ENCODE measurements around the gene GALNT10.

The GALNT10 gene

GRCh38 chr5:154365823-154366222, 175.3 kb downstream of the GALNT10 start:
- Histone ChIP-seq H3K27me3 (ENCODE audit: control insufficient read depth, insufficient read depth, low read length) (no peaks in the 10 kb centered on the region), H3K9ac (ENCODE audit: low read length) (no peak overlapping the region), H3K4me3 (ENCODE audit: low read length) (no peak overlapping the region), H3K9me3 (ENCODE audit: control insufficient read depth, low read length) (no peaks in the 10 kb centered on the region), H3K4me1 (ENCODE audit: control insufficient read depth, insufficient read depth, low read length) (no peaks in the 10 kb centered on the region), H3K36me3 (ENCODE audit: control insufficient read depth, insufficient read depth, low read length) (no peaks in the 10 kb centered on the region)

GRCh38 chr5:154366353-154366752, 175.8 kb downstream of the GALNT10 start:
- H3K36me3 ChIP-seq (ENCODE audit: control insufficient read depth, insufficient read depth, low read length), result no peaks in the 10 kb centered on the region
- H3K27me3 ChIP-seq (ENCODE audit: control insufficient read depth, insufficient read depth, low read length), result no peaks in the 10 kb centered on the region
- H3K9ac ChIP-seq (ENCODE audit: low read length), result no peak overlapping the region
- peaks cover 2% of the 10 kb centered on the region for H3K4me1 ChIP-seq (ENCODE audit: control insufficient read depth, insufficient read depth, low read length)
- H3K4me3 ChIP-seq (ENCODE audit: low read length), result no peak overlapping the region
- no peaks in the 10 kb centered on the region for H3K9me3 ChIP-seq (ENCODE audit: control insufficient read depth, low read length)

GRCh38 chr5:154367101-154367500, 176.6 kb downstream of the GALNT10 start:
- H3K9ac ChIP-seq (ENCODE audit: low read length), result no peak overlapping the region
- H3K4me1 ChIP-seq (ENCODE audit: control insufficient read depth, insufficient read depth, low read length), result peaks cover 6% of the 10 kb centered on the region
- no peaks in the 10 kb centered on the region for H3K36me3 ChIP-seq (ENCODE audit: control insufficient read depth, insufficient read depth, low read length)
- no peak overlapping the region for H3K4me3 ChIP-seq (ENCODE audit: low read length)
- no peaks in the 10 kb centered on the region for H3K27me3 ChIP-seq (ENCODE audit: control insufficient read depth, insufficient read depth, low read length)
- no peaks in the 10 kb centered on the region for H3K9me3 ChIP-seq (ENCODE audit: control insufficient read depth, low read length)

GRCh38 chr5:154368041-154368800, 177.7 kb downstream of the GALNT10 start:
- H3K36me3 ChIP-seq (ENCODE audit: control insufficient read depth, insufficient read depth, low read length), result no peaks in the 10 kb centered on the region
- H3K4me1 ChIP-seq (ENCODE audit: control insufficient read depth, insufficient read depth, low read length), result peaks cover 6% of the 10 kb centered on the region
- no peak overlapping the region for H3K4me3 ChIP-seq (ENCODE audit: low read length)
- no peaks in the 10 kb centered on the region for H3K27me3 ChIP-seq (ENCODE audit: control insufficient read depth, insufficient read depth, low read length)
- no peaks in the 10 kb centered on the region for H3K9me3 ChIP-seq (ENCODE audit: control insufficient read depth, low read length)
- no peak overlapping the region for H3K9ac ChIP-seq (ENCODE audit: low read length)

- H3K4me1 ChIP-seq (ENCODE audit: control insufficient read depth, insufficient read depth, low read length), result peaks cover 6% of the 10 kb centered on the region
- no peaks in the 10 kb centered on the region for H3K9me3 ChIP-seq (ENCODE audit: control insufficient read depth, low read length)
- H3K9ac ChIP-seq (ENCODE audit: low read length), result no peak overlapping the region
- no peak overlapping the region for H3K4me3 ChIP-seq (ENCODE audit: low read length)
- no peaks in the 10 kb centered on the region for H3K27me3 ChIP-seq (ENCODE audit: control insufficient read depth, insufficient read depth, low read length)
- no peaks in the 10 kb centered on the region for H3K36me3 ChIP-seq (ENCODE audit: control insufficient read depth, insufficient read depth, low read length)
Measured at GRCh38 chr5:154369682-154370081, 179.1 kb downstream of the GALNT10 start.

GRCh38 chr5:154370119-154370518, 179.6 kb downstream of the GALNT10 start:
- peaks cover 6% of the 10 kb centered on the region for H3K4me1 ChIP-seq (ENCODE audit: control insufficient read depth, insufficient read depth, low read length)
- no peak overlapping the region for H3K4me3 ChIP-seq (ENCODE audit: low read length)
- H3K27me3 ChIP-seq (ENCODE audit: control insufficient read depth, insufficient read depth, low read length), result no peaks in the 10 kb centered on the region
- no peaks in the 10 kb centered on the region for H3K9me3 ChIP-seq (ENCODE audit: control insufficient read depth, low read length)
- H3K9ac ChIP-seq (ENCODE audit: low read length), result no peak overlapping the region
- no peaks in the 10 kb centered on the region for H3K36me3 ChIP-seq (ENCODE audit: control insufficient read depth, insufficient read depth, low read length)

GRCh38 chr5:154370813-154371212, 180.3 kb downstream of the GALNT10 start:
- no peaks in the 10 kb centered on the region for H3K9me3 ChIP-seq (ENCODE audit: control insufficient read depth, low read length)
- no peaks in the 10 kb centered on the region for H3K27me3 ChIP-seq (ENCODE audit: control insufficient read depth, insufficient read depth, low read length)
- no peak overlapping the region for H3K4me3 ChIP-seq (ENCODE audit: low read length)
- peaks cover 6% of the 10 kb centered on the region for H3K4me1 ChIP-seq (ENCODE audit: control insufficient read depth, insufficient read depth, low read length)
- H3K36me3 ChIP-seq (ENCODE audit: control insufficient read depth, insufficient read depth, low read length), result no peaks in the 10 kb centered on the region
- no peak overlapping the region for H3K9ac ChIP-seq (ENCODE audit: low read length)

GRCh38 chr5:154371687-154372086, 181.2 kb downstream of the GALNT10 start:
- Histone ChIP-seq H3K9ac (ENCODE audit: low read length) (no peak overlapping the region), H3K9me3 (ENCODE audit: control insufficient read depth, low read length) (no peaks in the 10 kb centered on the region), H3K27me3 (ENCODE audit: control insufficient read depth, insufficient read depth, low read length) (no peaks in the 10 kb centered on the region), H3K36me3 (ENCODE audit: control insufficient read depth, insufficient read depth, low read length) (no peaks in the 10 kb centered on the region), H3K4me1 (ENCODE audit: control insufficient read depth, insufficient read depth, low read length) (peaks cover 6% of the 10 kb centered on the region), H3K4me3 (ENCODE audit: low read length) (no peak overlapping the region)

- H3K36me3 ChIP-seq (ENCODE audit: control insufficient read depth, insufficient read depth, low read length), result no peaks in the 10 kb centered on the region
- H3K4me1 ChIP-seq (ENCODE audit: control insufficient read depth, insufficient read depth, low read length), result peaks cover 6% of the 10 kb centered on the region
Measured at GRCh38 chr5:154372661-154373060, 182.1 kb downstream of the GALNT10 start.

GRCh38 chr5:154373326-154373725, 182.8 kb downstream of the GALNT10 start:
- peaks cover 6% of the 10 kb centered on the region for H3K4me1 ChIP-seq (ENCODE audit: control insufficient read depth, insufficient read depth, low read length)

More at GRCh38 chr5:154372661-154373060, 182.1 kb downstream of the GALNT10 start:
- no peak overlapping the region for H3K4me3 ChIP-seq (ENCODE audit: low read length)
- no peak overlapping the region for H3K9ac ChIP-seq (ENCODE audit: low read length)
- no peaks in the 10 kb centered on the region for H3K27me3 ChIP-seq (ENCODE audit: control insufficient read depth, insufficient read depth, low read length)
- no peaks in the 10 kb centered on the region for H3K9me3 ChIP-seq (ENCODE audit: control insufficient read depth, low read length)

GRCh38 chr5:154373729-154374179, 183.2 kb downstream of the GALNT10 start:
- no peak overlapping the region for H3K9ac ChIP-seq (ENCODE audit: low read length)
- H3K4me3 ChIP-seq (ENCODE audit: low read length), result no peak overlapping the region
- peaks cover 6% of the 10 kb centered on the region for H3K36me3 ChIP-seq (ENCODE audit: control insufficient read depth, insufficient read depth, low read length)
- H3K9me3 ChIP-seq (ENCODE audit: control insufficient read depth, low read length), result no peaks in the 10 kb centered on the region
- no peaks in the 10 kb centered on the region for H3K27me3 ChIP-seq (ENCODE audit: control insufficient read depth, insufficient read depth, low read length)
- peaks cover 6% of the 10 kb centered on the region for H3K4me1 ChIP-seq (ENCODE audit: control insufficient read depth, insufficient read depth, low read length)

More at GRCh38 chr5:154373326-154373725, 182.8 kb downstream of the GALNT10 start:
- no peaks in the 10 kb centered on the region for H3K9me3 ChIP-seq (ENCODE audit: control insufficient read depth, low read length)
- no peaks in the 10 kb centered on the region for H3K27me3 ChIP-seq (ENCODE audit: control insufficient read depth, insufficient read depth, low read length)
- H3K36me3 ChIP-seq (ENCODE audit: control insufficient read depth, insufficient read depth, low read length), result peaks cover 3% of the 10 kb centered on the region
- H3K4me3 ChIP-seq (ENCODE audit: low read length), result no peak overlapping the region
- H3K9ac ChIP-seq (ENCODE audit: low read length), result no peak overlapping the region

- Histone ChIP-seq H3K27me3 (ENCODE audit: control insufficient read depth, insufficient read depth, low read length) (no peaks in the 10 kb centered on the region), H3K9me3 (ENCODE audit: control insufficient read depth, low read length) (no peaks in the 10 kb centered on the region), H3K9ac (ENCODE audit: low read length) (no peak overlapping the region), H3K4me1 (ENCODE audit: control insufficient read depth, insufficient read depth, low read length) (peaks cover 6% of the 10 kb centered on the region), H3K4me3 (ENCODE audit: low read length) (no peak overlapping the region), H3K36me3 (ENCODE audit: control insufficient read depth, insufficient read depth, low read length) (peaks cover 6% of the 10 kb centered on the region)
Measured at GRCh38 chr5:154374264-154374663, 183.7 kb downstream of the GALNT10 start.

Data from mucosa of stomach (tissue), 1 donor.